ENCODE measurements around the gene ZNF652.

Gene ZNF652

DNA sequence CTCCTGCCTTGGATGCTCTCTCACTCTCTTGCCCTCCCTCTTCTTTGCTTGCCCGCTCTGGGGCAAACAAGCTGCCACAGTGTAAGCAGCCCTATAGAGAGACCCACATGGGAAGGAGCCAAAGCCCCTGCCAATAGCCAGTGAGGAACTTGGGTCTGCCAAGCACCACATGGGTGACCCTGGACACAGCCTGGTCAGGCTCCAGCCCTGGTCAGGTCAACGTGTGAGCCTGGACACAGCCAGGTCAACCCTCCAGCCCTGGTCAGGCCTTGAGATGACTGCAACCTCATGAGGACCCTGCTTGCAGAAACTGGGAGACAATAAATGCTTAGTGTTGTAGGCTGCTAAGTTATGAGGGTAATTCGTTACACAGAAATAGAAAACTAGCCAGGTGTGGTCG is 117.2 kb downstream of the ZNF652 start:
- TF ChIP-seq, protein P1, sequence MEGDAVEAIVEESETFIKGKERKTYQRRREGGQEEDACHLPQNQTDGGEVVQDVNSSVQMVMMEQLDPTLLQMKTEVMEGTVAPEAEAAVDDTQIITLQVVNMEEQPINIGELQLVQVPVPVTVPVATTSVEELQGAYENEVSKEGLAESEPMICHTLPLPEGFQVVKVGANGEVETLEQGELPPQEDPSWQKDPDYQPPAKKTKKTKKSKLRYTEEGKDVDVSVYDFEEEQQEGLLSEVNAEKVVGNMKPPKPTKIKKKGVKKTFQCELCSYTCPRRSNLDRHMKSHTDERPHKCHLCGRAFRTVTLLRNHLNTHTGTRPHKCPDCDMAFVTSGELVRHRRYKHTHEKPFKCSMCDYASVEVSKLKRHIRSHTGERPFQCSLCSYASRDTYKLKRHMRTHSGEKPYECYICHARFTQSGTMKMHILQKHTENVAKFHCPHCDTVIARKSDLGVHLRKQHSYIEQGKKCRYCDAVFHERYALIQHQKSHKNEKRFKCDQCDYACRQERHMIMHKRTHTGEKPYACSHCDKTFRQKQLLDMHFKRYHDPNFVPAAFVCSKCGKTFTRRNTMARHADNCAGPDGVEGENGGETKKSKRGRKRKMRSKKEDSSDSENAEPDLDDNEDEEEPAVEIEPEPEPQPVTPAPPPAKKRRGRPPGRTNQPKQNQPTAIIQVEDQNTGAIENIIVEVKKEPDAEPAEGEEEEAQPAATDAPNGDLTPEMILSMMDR (IDR thresholded peaks at IDR 0.05): no peak
- Histone ChIP-seq H3K4me1 (no peaks in the 10 kb centered on the region), H3K9me3 (ENCODE audit: control insufficient read depth, low read length) (no peaks in the 10 kb centered on the region), H3K79me2 (no peaks in the 10 kb centered on the region), H2AFZ (no peak overlapping the region), H3K27me3 (ENCODE audit: control insufficient read depth, insufficient read depth, low read length) (no peaks in the 10 kb centered on the region), H3K27ac (no peak overlapping the region), H3K4me3 (ENCODE audit: low read depth, low read length) (no peak overlapping the region), H3K36me3 (ENCODE audit: control insufficient read depth, insufficient read depth, low read length) (no peaks in the 10 kb centered on the region), H3K4me2 (ENCODE audit: low read length) (no peak overlapping the region), H3K9ac (no peak overlapping the region)
